ENCODE data around the gene KRTAP10-5.

KRTAP10-5 gene

DNA sequence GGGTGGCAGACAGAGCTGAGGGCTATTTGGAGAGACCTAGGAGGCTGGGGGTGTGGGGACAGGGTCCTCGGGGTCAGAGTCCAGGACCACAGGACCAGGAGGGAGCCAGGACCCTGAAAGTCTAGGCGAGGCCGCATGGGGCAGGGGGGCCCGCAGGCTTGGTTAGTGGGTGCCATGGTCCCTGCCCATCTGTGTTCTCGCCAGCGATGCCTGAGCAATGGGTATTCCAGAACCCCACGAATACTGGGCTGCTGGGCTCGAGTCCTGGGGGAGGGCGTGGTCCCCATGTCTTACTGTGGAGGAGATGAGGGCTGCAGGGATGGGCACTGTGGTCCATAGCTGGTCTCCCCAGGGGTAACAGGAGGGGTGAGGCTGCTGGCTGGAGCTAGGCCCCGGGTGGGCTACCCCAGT is 9.9 kb upstream of the KRTAP10-5 start:
- no peak overlapping the region for H3K4me3 ChIP-seq (ENCODE audit: low read depth, low read length)
- no peaks in the 10 kb centered on the region for H3K36me3 ChIP-seq (ENCODE audit: insufficient read depth, low read length)
- H3K27ac ChIP-seq (ENCODE audit: low read depth, low read length) = no peak overlapping the region
- no peaks in the 10 kb centered on the region for H3K79me2 ChIP-seq (ENCODE audit: control insufficient read depth, insufficient read depth, low read length, unreplicated experiment)
- no peaks in the 10 kb centered on the region for H3K4me1 ChIP-seq (ENCODE audit: control insufficient read depth, insufficient read depth, low read length, unreplicated experiment)
- no peak overlapping the region for H2AFZ ChIP-seq (ENCODE audit: low read length, unreplicated experiment)
- H3K27me3 ChIP-seq (ENCODE audit: insufficient read depth, low read length) = peaks cover 37% of the 10 kb centered on the region

- H3K36me3 ChIP-seq (ENCODE audit: insufficient read depth, low read length) = no peaks in the 10 kb centered on the region
- no peaks in the 10 kb centered on the region for H3K4me1 ChIP-seq (ENCODE audit: control insufficient read depth, insufficient read depth, low read length, unreplicated experiment)
- H2AFZ ChIP-seq (ENCODE audit: low read length, unreplicated experiment) = no peak overlapping the region
- H3K27me3 ChIP-seq (ENCODE audit: insufficient read depth, low read length) = peaks cover 37% of the 10 kb centered on the region
- H3K4me3 ChIP-seq (ENCODE audit: low read depth, low read length) = no peak overlapping the region
- no peak overlapping the region for H3K27ac ChIP-seq (ENCODE audit: low read depth, low read length)
- H3K79me2 ChIP-seq (ENCODE audit: control insufficient read depth, insufficient read depth, low read length, unreplicated experiment) = no peaks in the 10 kb centered on the region
These were observed 9.3 kb upstream of the KRTAP10-5 start for GRCh38 chr21:44589586-44590305.

DNA sequence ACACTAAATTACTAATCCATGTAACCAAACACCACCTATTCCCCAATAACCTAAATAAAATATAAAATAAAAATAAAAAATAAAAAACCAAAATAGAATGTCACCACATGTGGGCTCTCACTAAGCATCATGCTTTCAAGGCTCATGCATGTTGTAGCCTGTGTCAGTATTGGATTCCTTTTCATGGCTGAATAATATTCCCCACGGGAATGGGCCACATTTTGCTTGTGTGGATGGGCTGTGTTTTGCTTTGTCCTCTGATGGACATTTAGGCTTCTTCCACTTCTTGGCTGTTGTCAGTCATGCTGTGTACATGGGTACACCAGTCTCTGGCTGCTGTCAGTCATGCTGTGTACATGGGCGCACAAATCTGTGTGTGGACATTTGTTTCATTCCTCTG is 8.7 kb upstream of the KRTAP10-5 start:
- Histone ChIP-seq H3K4me1 (ENCODE audit: control insufficient read depth, insufficient read depth, low read length, unreplicated experiment) (no peaks in the 10 kb centered on the region), H2AFZ (ENCODE audit: low read length, unreplicated experiment) (no peak overlapping the region), H3K27me3 (ENCODE audit: insufficient read depth, low read length) (peaks cover 32% of the 10 kb centered on the region), H3K79me2 (ENCODE audit: control insufficient read depth, insufficient read depth, low read length, unreplicated experiment) (no peaks in the 10 kb centered on the region), H3K36me3 (ENCODE audit: insufficient read depth, low read length) (no peaks in the 10 kb centered on the region), H3K27ac (ENCODE audit: low read depth, low read length) (no peak overlapping the region), H3K4me3 (ENCODE audit: low read depth, low read length) (no peak overlapping the region)

DNA sequence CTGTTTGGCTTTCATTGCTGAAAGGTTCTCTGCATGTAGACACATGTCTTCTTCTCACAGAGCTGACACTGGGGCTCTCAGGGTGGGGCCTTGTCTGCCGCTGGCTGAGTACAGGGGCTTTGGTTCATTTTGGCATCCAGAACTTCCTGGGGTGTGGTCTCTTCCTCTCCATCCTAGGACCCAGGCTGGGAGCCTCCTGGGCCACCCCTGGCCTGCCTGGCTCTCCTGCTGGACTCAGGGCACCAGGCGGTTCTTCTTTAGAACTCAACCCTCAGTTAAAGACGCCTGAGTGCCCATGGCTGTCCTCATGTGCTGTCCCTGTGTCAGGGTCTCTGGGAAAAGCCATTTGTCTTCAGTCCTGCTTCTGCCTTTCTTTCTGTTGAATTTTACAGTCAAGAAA is 5.5 kb upstream of the KRTAP10-5 start:
- no peaks in the 10 kb centered on the region for H3K4me1 ChIP-seq (ENCODE audit: control insufficient read depth, insufficient read depth, low read length, unreplicated experiment)
- peaks cover 16% of the 10 kb centered on the region for H3K27me3 ChIP-seq (ENCODE audit: insufficient read depth, low read length)
- H3K79me2 ChIP-seq (ENCODE audit: control insufficient read depth, insufficient read depth, low read length, unreplicated experiment) = no peaks in the 10 kb centered on the region
- H3K36me3 ChIP-seq (ENCODE audit: insufficient read depth, low read length) = no peaks in the 10 kb centered on the region
- H3K27ac ChIP-seq (ENCODE audit: low read depth, low read length) = no peak overlapping the region
- H3K4me3 ChIP-seq (ENCODE audit: low read depth, low read length) = no peak overlapping the region
- H2AFZ ChIP-seq (ENCODE audit: low read length, unreplicated experiment) = no peak overlapping the region

GRCh38 chr21:44583800-44584147 is 3.4 kb upstream of the KRTAP10-5 start:
- Histone ChIP-seq H3K36me3 (ENCODE audit: insufficient read depth, low read length) (no peaks in the 10 kb centered on the region), H3K4me3 (ENCODE audit: low read depth, low read length) (no peak overlapping the region), H3K27ac (ENCODE audit: low read depth, low read length) (no peak overlapping the region), H3K27me3 (ENCODE audit: insufficient read depth, low read length) (peaks cover 16% of the 10 kb centered on the region), H3K79me2 (ENCODE audit: control insufficient read depth, insufficient read depth, low read length, unreplicated experiment) (no peaks in the 10 kb centered on the region), H3K4me1 (ENCODE audit: control insufficient read depth, insufficient read depth, low read length, unreplicated experiment) (no peaks in the 10 kb centered on the region), H2AFZ (ENCODE audit: low read length, unreplicated experiment) (no peak overlapping the region)

DNA sequence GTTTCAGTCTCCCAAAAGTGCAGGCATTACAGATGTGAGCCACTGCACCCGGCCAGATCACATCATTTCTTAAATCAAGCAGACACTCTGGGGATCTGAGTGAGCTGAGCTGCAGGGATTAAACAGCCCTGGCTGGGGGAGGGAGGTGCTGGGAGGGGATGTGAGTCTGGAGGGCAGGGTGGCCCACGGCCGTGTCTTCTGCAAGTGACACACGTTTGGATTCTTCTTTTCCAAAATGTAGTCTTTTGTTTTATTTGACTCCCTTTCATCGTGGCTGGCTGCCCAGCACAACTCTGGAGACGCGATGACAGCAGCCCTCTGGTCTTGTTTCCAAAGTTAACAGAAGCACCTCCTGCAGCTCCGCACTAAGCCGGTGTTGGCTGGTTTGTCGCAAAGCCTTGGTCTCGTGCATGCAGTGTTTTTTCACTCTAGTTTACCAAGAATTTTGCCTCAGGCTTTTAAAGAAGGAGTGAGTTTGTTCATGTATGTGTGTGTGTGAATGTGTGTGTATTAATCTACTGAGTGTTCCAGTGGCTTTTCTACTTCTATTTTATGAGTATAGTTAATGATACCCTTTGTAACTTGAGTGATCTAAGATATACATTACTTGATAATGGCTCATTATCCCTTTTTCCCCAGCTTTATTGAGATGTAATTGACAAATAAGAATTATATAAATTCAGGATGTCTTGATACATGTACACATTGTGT is 2.8 kb upstream of the KRTAP10-5 start:
- no peaks in the 10 kb centered on the region for H3K36me3 ChIP-seq (ENCODE audit: insufficient read depth, low read length)
- H2AFZ ChIP-seq (ENCODE audit: low read length, unreplicated experiment) = no peak overlapping the region
- H3K79me2 ChIP-seq (ENCODE audit: control insufficient read depth, insufficient read depth, low read length, unreplicated experiment) = no peaks in the 10 kb centered on the region
- no peak overlapping the region for H3K27ac ChIP-seq (ENCODE audit: low read depth, low read length)
- no peak overlapping the region for H3K4me3 ChIP-seq (ENCODE audit: low read depth, low read length)
- no peaks in the 10 kb centered on the region for H3K4me1 ChIP-seq (ENCODE audit: control insufficient read depth, insufficient read depth, low read length, unreplicated experiment)
- H3K27me3 ChIP-seq (ENCODE audit: insufficient read depth, low read length) = peaks cover 16% of the 10 kb centered on the region

DNA sequence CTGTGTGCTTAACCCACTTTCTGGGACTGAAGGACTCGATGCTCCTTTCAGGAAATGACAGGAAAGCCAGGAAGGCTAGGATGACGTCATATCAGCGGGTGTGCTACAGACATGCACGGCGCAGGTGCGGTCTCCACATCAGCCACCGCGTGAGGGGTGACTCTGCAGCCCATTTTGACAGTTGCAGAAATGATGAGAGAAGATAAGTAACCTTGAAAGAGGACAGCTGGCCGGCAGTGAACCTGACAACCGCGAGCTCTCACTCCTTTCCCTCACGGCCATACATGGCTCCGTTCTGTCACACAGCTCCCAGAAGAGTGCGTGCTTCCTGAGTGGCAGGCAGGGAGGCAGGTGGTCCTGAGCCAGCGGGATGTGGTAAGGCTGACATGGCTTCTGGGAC is 1.7 kb upstream of the KRTAP10-5 start:
- Histone ChIP-seq H3K36me3 (ENCODE audit: insufficient read depth, low read length) (no peaks in the 10 kb centered on the region), H3K27ac (ENCODE audit: low read depth, low read length) (no peak overlapping the region), H3K79me2 (ENCODE audit: control insufficient read depth, insufficient read depth, low read length, unreplicated experiment) (no peaks in the 10 kb centered on the region), H3K27me3 (ENCODE audit: insufficient read depth, low read length) (peaks cover 21% of the 10 kb centered on the region), H3K4me3 (ENCODE audit: low read depth, low read length) (no peak overlapping the region), H3K4me1 (ENCODE audit: control insufficient read depth, insufficient read depth, low read length, unreplicated experiment) (no peaks in the 10 kb centered on the region), H2AFZ (ENCODE audit: low read length, unreplicated experiment) (no peak overlapping the region)

- H3K4me1 ChIP-seq (ENCODE audit: control insufficient read depth, insufficient read depth, low read length, unreplicated experiment) = no peaks in the 10 kb centered on the region
- no peak overlapping the region for H3K27ac ChIP-seq (ENCODE audit: low read depth, low read length)
- H3K79me2 ChIP-seq (ENCODE audit: control insufficient read depth, insufficient read depth, low read length, unreplicated experiment) = no peaks in the 10 kb centered on the region
- peaks cover 21% of the 10 kb centered on the region for H3K27me3 ChIP-seq (ENCODE audit: insufficient read depth, low read length)
- H3K4me3 ChIP-seq (ENCODE audit: low read depth, low read length) = no peak overlapping the region
- H3K36me3 ChIP-seq (ENCODE audit: insufficient read depth, low read length) = no peaks in the 10 kb centered on the region
- no peak overlapping the region for H2AFZ ChIP-seq (ENCODE audit: low read length, unreplicated experiment)
These were observed 754 bp upstream of the KRTAP10-5 start for GRCh38 chr21:44581158-44581557.

GRCh38 chr21:44579833-44580144 is 615 bp downstream of the KRTAP10-5 start:
- H3K4me3 ChIP-seq (ENCODE audit: low read depth, low read length) = no peak overlapping the region
- no peaks in the 10 kb centered on the region for H3K79me2 ChIP-seq (ENCODE audit: control insufficient read depth, insufficient read depth, low read length, unreplicated experiment)
- no peaks in the 10 kb centered on the region for H3K4me1 ChIP-seq (ENCODE audit: control insufficient read depth, insufficient read depth, low read length, unreplicated experiment)
- H3K36me3 ChIP-seq (ENCODE audit: insufficient read depth, low read length) = no peaks in the 10 kb centered on the region
- peaks cover 10% of the 10 kb centered on the region; the same call in 1 of the 2 replicates for H3K27me3 ChIP-seq (ENCODE audit: insufficient read depth, low read length)
- no peak overlapping the region for H3K27ac ChIP-seq (ENCODE audit: low read depth, low read length)
- no peak overlapping the region for H2AFZ ChIP-seq (ENCODE audit: low read length, unreplicated experiment)

DNA sequence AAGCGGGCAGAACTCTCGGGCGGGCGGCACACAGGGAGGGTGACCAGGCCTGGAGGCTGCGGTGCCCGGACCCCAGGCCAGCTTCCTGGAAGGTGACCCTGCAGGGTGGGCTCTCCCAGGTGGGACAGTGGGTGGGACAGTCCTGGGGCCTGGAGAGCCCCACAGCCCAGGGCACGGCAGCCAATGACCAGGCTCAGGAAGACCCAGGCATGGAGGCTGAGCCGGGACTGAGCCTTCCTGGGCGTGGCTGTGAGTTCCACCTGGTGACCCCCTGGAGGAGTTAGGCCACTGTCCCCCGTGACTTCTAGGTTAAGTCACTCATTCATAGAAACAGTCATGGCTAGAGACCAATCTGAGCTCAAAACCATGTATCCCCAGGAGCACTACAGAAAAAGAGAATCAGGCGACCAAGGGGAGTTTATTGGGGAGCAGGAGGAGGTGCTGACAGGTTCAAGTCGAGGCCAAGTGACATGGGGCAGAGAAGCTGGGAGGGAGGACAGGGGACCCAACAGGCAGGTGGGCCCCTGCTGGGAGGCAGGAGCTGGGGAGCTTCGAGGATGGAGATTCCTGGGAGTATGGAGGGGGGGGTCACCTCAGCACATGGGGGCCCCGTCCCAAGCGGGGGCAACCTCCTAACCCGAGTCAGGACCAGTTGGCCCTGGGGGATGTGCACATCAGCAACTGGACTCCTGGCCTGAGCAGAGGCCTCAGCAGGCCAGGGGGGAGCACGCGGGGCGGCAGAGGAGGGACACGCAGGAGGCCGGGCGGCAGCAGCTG is 1.2 kb downstream of the KRTAP10-5 start:
- H3K27ac ChIP-seq (ENCODE audit: low read depth, low read length) = no peak overlapping the region
- no peak overlapping the region for H2AFZ ChIP-seq (ENCODE audit: low read length, unreplicated experiment)

More for the DNA sequence above, 1.2 kb downstream of the KRTAP10-5 start:
- peaks cover 10% of the 10 kb centered on the region; the same call in 1 of the 2 replicates for H3K27me3 ChIP-seq (ENCODE audit: insufficient read depth, low read length)
- H3K4me3 ChIP-seq (ENCODE audit: low read depth, low read length) = no peak overlapping the region
- H3K79me2 ChIP-seq (ENCODE audit: control insufficient read depth, insufficient read depth, low read length, unreplicated experiment) = no peaks in the 10 kb centered on the region
- H3K36me3 ChIP-seq (ENCODE audit: insufficient read depth, low read length) = no peaks in the 10 kb centered on the region
- H3K4me1 ChIP-seq (ENCODE audit: control insufficient read depth, insufficient read depth, low read length, unreplicated experiment) = no peaks in the 10 kb centered on the region
